ENCODE measurements around the gene TACC2.

- TF ChIP-seq, protein P1, sequence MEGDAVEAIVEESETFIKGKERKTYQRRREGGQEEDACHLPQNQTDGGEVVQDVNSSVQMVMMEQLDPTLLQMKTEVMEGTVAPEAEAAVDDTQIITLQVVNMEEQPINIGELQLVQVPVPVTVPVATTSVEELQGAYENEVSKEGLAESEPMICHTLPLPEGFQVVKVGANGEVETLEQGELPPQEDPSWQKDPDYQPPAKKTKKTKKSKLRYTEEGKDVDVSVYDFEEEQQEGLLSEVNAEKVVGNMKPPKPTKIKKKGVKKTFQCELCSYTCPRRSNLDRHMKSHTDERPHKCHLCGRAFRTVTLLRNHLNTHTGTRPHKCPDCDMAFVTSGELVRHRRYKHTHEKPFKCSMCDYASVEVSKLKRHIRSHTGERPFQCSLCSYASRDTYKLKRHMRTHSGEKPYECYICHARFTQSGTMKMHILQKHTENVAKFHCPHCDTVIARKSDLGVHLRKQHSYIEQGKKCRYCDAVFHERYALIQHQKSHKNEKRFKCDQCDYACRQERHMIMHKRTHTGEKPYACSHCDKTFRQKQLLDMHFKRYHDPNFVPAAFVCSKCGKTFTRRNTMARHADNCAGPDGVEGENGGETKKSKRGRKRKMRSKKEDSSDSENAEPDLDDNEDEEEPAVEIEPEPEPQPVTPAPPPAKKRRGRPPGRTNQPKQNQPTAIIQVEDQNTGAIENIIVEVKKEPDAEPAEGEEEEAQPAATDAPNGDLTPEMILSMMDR (IDR thresholded peaks at IDR 0.05) = no peak
- no peak for TF ChIP-seq POLR2AphosphoS5 (IDR thresholded peaks at IDR 0.05)
- no peak for TF ChIP-seq EP300 (IDR thresholded peaks at IDR 0.05)
These were observed 187.6 kb downstream of the TACC2 start for GRCh38 chr10:122176232-122177213.
